ENCODE data around the gene SMOC2. TPM values are rescaled to one million over a fixed set of nuclear protein-coding genes. Genes with fewer than 3 reads are reported as not detected.

SMOC2 gene
- total and polyA plus RNA-seq, 2 of the 13 experiments (the other 11 are each of a cell fraction or from before 2014, with no cell fraction given): not detected

GRCh38 chr6:168462289-168462853 lies 21.4 kb downstream of the SMOC2 start:
- no peak for ATAC-seq
- TF ChIP-seq PLRG1 (conservative IDR thresholded peaks at IDR 0.05) (no peak), NCOA1 (CRISPR knock-in tag; IDR thresholded peaks at IDR 0.05) (no peak), ZNF234 (CRISPR knock-in tag; conservative IDR thresholded peaks at IDR 0.05) (no peak), NFIB (CRISPR knock-in tag; IDR thresholded peaks at IDR 0.05; ENCODE audit: borderline replicate concordance) (no peak), ZNF362 (CRISPR knock-in tag; IDR thresholded peaks at IDR 0.05; ENCODE audit: borderline replicate concordance) (no peak), PCBP1 (IDR thresholded peaks at IDR 0.05; ENCODE audit: borderline replicate concordance, low read depth, low read length) (no peak), CEBPB (IDR thresholded peaks at IDR 0.05; ENCODE audit: borderline replicate concordance, low read depth, low read length) (no peak), ZNF550 (CRISPR knock-in tag; IDR thresholded peaks at IDR 0.05; ENCODE audit: borderline replicate concordance) (no peak), ZNF891 (CRISPR knock-in tag; IDR thresholded peaks at IDR 0.05) (no peak), ZNF281 (CRISPR knock-in tag; IDR thresholded peaks at IDR 0.05; ENCODE audit: borderline replicate concordance) (no peak), ZNF260 (CRISPR knock-in tag; IDR thresholded peaks at IDR 0.05; ENCODE audit: borderline replicate concordance, low read depth) (no peak), MEF2D (CRISPR knock-in tag; IDR thresholded peaks at IDR 0.05) (no peak), ZSCAN9 (CRISPR knock-in tag; IDR thresholded peaks at IDR 0.05; ENCODE audit: borderline replicate concordance) (no peak), TFE3 (CRISPR knock-in tag; IDR thresholded peaks at IDR 0.05) (no peak), NFE2 (CRISPR knock-in tag; IDR thresholded peaks at IDR 0.05) (no peak), HNF4G (IDR thresholded peaks at IDR 0.05; ENCODE audit: borderline replicate concordance, low read depth, low read length) (no peak), HNF4G (CRISPR knock-in tag; IDR thresholded peaks at IDR 0.05; ENCODE audit: borderline replicate concordance, low read depth) (no peak), ZNF33B (CRISPR knock-in tag; IDR thresholded peaks at IDR 0.05) (no peak), PAF1 (CRISPR knock-in tag; IDR thresholded peaks at IDR 0.05) (no peak)
- H3K4me2 ChIP-seq (ENCODE audit: low read depth, low read length): no peak overlapping the region
- no TSS peak for BruUV-seq (replicated peaks)
- no peaks in the 10 kb centered on the region for H3K36me3 ChIP-seq (replicated peaks in 1 of 2; ENCODE audit: control insufficient read depth in 1 of 2, insufficient read depth in 2 of 2, low read length in 2 of 2)
- WGBS (ENCODE audit: low lambda C conversion rate): 10% methylated on average over 8 of the region's 8 CpGs
- no peaks in the 10 kb centered on the region for H3K4me1 ChIP-seq (ENCODE audit: insufficient read depth, low read length)
- in situ Hi-C loops (cut with HindIII; ENCODE audit: extremely low pct_ligation_motif_present, low pct_unique_long_range_greater_than_20kb): no loop called here
- DNase-seq (ENCODE audit: low spot score): no peak
- ChIA-PET POLR2A (no interaction called here), CTCF (ENCODE audit: low intra/inter-chr PET ratio, low total read pairs) (no interaction called here)
- no peak for FAIRE-seq
- no peak overlapping the region for H3K4me3 ChIP-seq (replicated peaks in 1 of 3; ENCODE audit: insufficient read depth in 1 of 3, low read depth in 2 of 3, low read length in 3 of 3)
- intact Hi-C loops (cut with micrococcal nuclease; ENCODE audit: unreplicated experiment): no loop called here
- H3K27me3 ChIP-seq (ENCODE audit: control insufficient read depth in 1 of 2, insufficient read depth in 2 of 2, low read length in 2 of 2): peaks cover 10 to 79% of the 10 kb centered on the region in 2 experiments; a peak in 4 of 5 replicates
- H3K79me2 ChIP-seq (ENCODE audit: insufficient read depth, low read length): no peaks in the 10 kb centered on the region
- no peaks in the 10 kb centered on the region for H3K9me3 ChIP-seq (ENCODE audit: low read length)
- no peak overlapping the region for H3K9ac ChIP-seq (ENCODE audit: insufficient read depth, low read depth, low read length)
- H4K20me1 ChIP-seq (ENCODE audit: insufficient read depth, low read length): no peaks in the 10 kb centered on the region
- no peak overlapping the region for H3K27ac ChIP-seq (ENCODE audit: extremely low read length, insufficient read depth, low read length)
- no peak overlapping the region for H2AFZ ChIP-seq (ENCODE audit: low read length)

Measured in HepG2 (cell line).